Activated T-helper 2 cell treated with anti-CD3 and anti-CD28 coated beads, Interferon-gamma antibody, Interleukin-2, Interleukin-4, amounts not matched to agents 10 μg/mL and 5 μg/mL and 100 μg/mL, durations not matched to agents 14 hours and 24 hours and 36 hours (primary cell): ENCODE measurements around the gene TMEM233. TPM values are rescaled to one million over a fixed set of nuclear protein-coding genes. Genes with fewer than 3 reads are reported as not detected.

ENCODE experiments used
- DNase-seq: peaks from one replicate; pipeline ENCODE4 v3.0.0; 2021; ENCODE audit warnings: low spot score
- H3K27ac Mint-ChIP-seq: one replicate; pipeline ENCODE4 v1.8.0; 2021; ENCODE audit warnings: mixed read lengths
- H3K27me3 Mint-ChIP-seq: one replicate; pipeline ENCODE4 v1.8.0; 2021; ENCODE audit warnings: low read depth, mixed read lengths
- H3K36me3 Mint-ChIP-seq: one replicate; pipeline ENCODE4 v1.8.0; 2021; ENCODE audit warnings: low read depth, mixed read lengths
- H3K4me1 Mint-ChIP-seq: one replicate; pipeline ENCODE4 v1.8.0; 2021; ENCODE audit warnings: low read depth, mixed read lengths
- H3K4me3 Mint-ChIP-seq: one replicate; pipeline ENCODE4 v1.8.0; 2021; ENCODE audit warnings: low read depth, mild to moderate bottlenecking, moderate library complexity, mixed read lengths
- H3K9me3 Mint-ChIP-seq: one replicate; pipeline ENCODE4 v1.8.0; 2021; ENCODE audit warnings: mixed read lengths
- intact Hi-C: fragments of 100-400 bp; cut with micrococcal nuclease; formaldehyde crosslinking; loops from one replicate; pipeline ENCODE4 v1.15.1; 2023
- total RNA-seq: library from RNA; stranded (reverse); gene quantifications from 2 replicates; pipeline ENCODE4 v1.2.3, GENCODE V29; 2022

Gene TMEM233
- total RNA-seq, 1 donor from 2014 or later: not detected

DNA sequence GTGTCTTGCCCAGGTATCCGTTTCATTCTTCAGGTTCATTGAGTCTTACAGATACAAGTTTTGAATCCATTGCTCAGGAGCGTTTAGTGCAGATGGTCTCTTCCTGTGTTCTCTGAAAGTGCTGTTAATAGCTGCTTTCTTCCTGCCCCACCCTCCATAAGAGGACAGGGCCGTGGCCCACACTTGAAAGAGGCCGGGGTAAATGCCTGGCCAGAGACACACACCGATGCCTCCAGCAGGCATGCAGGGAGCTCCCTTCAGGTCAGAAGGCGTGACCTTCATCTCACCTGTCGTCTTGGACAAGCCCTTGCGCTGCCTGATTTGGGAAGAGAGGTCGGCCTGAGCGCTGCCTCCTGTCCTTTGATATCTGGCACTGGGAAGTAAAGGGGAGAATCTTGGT is 85.9 kb downstream of the TMEM233 start:
- H3K9me3 Mint-ChIP-seq: no peaks in the 10 kb centered on the region
- intact Hi-C loops: no loop called here
- DNase-seq: no peak
- peaks cover 22% of the 10 kb centered on the region for H3K4me1 Mint-ChIP-seq
- H3K27me3 Mint-ChIP-seq: no peaks in the 10 kb centered on the region
- H3K27ac Mint-ChIP-seq: no peak overlapping the region
- peaks cover 83% of the 10 kb centered on the region for H3K36me3 Mint-ChIP-seq
- no peak overlapping the region for H3K4me3 Mint-ChIP-seq

DNA sequence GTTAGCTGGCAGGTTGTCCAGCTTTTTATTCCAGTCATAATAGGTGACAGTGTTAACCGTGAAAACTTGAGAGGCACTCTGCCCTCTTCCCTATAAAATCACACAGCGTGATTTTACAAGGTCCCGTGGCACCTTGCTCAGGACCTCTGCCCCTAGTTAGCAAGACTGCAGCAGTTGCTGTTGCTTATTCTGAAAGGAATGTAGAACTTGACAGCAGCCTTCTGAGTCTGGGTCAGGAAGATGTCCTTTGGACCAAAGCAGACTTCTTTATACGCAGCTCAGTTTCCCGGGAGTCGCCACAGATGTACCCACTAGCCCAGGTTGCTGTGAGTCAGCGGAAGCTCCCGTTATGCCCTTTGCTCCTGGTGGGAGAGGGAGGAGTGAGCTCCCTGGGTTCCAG is 87.5 kb downstream of the TMEM233 start:
- Mint-ChIP-seq H3K4me3 (no peak overlapping the region), H3K9me3 (no peaks in the 10 kb centered on the region), H3K4me1 (peaks cover 18% of the 10 kb centered on the region), H3K27ac (no peak overlapping the region), H3K27me3 (no peaks in the 10 kb centered on the region), H3K36me3 (peaks cover 73% of the 10 kb centered on the region)
- no peak for DNase-seq
- intact Hi-C loops: loop anchor here (5.0 kb wide), 1 partner anchor 221 kb away; no protein-coding TSS in a partner anchor

DNA sequence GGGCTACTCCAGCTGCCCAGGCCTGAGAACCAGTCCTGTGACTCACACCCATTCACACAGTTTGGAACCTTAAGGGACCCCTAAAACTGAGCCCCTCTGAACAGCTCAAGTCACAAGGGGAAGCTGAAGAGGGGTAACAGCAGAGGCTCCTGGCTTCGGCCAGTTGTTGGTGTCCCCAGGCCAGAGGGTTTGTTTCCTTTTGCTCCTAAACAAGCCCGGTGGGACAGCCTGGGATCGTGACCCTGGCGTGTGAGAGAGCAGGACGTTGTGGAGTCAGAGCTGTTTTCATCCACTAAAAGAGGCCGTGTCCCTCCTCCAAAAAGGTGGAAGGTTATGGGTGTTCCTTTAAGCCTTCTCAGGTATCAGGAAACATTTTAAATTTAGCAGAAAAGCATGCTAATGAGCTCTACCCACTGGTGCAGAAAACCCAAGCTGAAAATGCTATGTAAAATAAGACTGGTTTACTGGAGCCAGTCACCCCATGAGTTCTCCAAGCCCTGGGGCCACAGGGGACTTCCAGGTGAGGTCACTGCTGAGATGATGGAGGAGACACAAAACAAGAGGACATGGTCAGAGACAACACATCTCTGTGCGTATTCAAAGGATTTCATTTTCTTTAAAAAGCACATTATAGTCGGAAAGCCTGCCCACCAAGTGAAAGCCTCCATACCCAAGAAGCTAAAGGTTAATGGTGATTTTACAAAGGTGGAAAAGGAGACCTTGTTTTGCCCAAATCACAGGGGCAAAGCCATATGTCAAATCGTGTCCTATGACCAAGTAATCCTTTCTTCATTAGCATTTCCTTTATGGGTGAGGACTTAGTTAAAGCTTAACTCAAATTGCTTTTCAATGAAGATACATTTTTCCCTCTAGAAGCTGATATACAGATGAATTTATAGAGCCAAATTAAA is 88.4 kb downstream of the TMEM233 start:
- peaks cover 73% of the 10 kb centered on the region for H3K36me3 Mint-ChIP-seq
- no peaks in the 10 kb centered on the region for H3K27me3 Mint-ChIP-seq
- no peak for DNase-seq
- intact Hi-C loops: loop anchor here (5.0 kb wide), 1 partner anchor 220 kb away; no protein-coding TSS in a partner anchor
- peak overlapping the region; percentile 92 for H3K27ac Mint-ChIP-seq
- no peaks in the 10 kb centered on the region for H3K9me3 Mint-ChIP-seq
- H3K4me3 Mint-ChIP-seq: no peak overlapping the region
- peaks cover 18% of the 10 kb centered on the region for H3K4me1 Mint-ChIP-seq

DNA sequence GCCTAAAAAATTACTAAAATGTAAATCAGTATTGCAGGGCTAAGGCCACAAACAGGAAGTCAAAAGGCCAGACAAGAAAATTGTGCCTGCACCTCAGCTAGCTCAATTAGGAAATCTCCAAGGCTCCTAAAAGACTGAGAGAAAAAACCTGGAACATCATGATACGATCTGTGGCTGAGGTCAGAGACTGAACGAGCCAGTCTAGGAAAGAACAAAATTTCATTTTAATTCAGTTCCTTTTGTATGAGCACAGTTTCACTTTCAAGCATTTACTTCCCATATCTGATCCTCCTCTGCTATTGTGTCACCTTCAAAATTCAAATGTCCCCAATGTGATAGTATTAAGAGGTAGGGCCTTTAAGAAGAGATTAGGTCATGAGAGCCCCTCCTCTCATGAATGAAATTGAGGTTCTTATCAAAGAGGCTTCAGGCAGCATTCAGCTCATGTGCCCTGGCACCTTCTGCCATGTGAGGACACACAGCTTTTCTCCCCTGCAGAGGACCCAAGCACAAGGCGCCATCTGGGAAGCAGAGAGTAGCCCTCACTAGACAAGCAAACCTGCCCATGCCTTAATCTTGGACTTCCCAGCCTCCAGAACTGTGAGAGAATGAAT is 89.2 kb downstream of the TMEM233 start:
- no peak for DNase-seq
- Mint-ChIP-seq H3K36me3 (peaks cover 76% of the 10 kb centered on the region), H3K27me3 (no peaks in the 10 kb centered on the region), H3K9me3 (no peaks in the 10 kb centered on the region), H3K4me1 (peaks cover 18% of the 10 kb centered on the region), H3K4me3 (no peak overlapping the region), H3K27ac (peak overlapping the region; percentile 92)
- intact Hi-C loops: loop anchor here (5.0 kb wide), 1 partner anchor 220 kb away; no protein-coding TSS in a partner anchor

DNA sequence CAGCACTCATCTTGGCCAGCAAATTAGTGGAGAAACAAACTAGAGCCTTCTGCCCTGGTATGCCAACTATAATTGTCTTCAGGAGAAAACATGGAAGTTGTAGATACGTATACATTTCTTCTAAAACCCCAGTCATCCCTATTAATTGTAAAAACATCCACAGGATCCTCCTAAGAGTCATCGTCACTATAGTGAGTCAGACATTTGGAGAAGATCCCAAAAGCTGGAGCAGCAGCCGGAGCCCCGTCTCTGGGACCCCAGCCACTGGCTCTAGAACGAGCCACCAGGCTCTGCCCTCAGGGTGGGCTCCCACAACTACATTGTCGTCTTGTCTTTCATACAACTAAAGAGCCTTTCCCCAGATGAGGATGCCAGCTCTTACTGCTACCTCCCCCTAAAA is 89.8 kb downstream of the TMEM233 start:
- peak overlapping the region; percentile 63 for H3K27ac Mint-ChIP-seq
- intact Hi-C loops: loop anchor here (5.0 kb wide), 1 partner anchor 219 kb away; no protein-coding TSS in a partner anchor

DNA sequence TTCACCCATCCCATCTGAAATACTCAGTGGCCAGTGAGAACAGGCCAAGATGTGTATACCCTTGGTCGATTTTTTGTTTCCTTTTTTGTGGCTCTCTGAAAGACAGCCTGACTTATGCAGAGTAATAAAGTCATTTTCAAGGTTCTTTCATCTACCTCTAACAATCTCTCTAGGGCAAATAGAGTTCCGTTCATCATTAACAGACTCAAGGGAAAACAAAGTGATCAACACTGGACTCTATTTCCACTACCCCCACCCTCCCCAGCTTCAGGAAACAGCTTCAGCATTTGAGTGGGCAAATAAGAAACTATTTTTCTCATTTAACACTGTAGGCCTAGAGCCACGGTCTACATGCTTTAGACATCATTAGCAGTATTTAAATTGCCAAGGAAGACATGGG is 90.2 kb downstream of the TMEM233 start:
- intact Hi-C loops: loop anchor here (5.0 kb wide), 1 partner anchor 218 kb away; no protein-coding TSS in a partner anchor
- H3K27me3 Mint-ChIP-seq: no peaks in the 10 kb centered on the region

More for the DNA sequence above, 89.8 kb downstream of the TMEM233 start:
- Mint-ChIP-seq H3K27me3 (no peaks in the 10 kb centered on the region), H3K4me3 (no peak overlapping the region), H3K9me3 (no peaks in the 10 kb centered on the region), H3K4me1 (peaks cover 18% of the 10 kb centered on the region), H3K36me3 (peaks cover 74% of the 10 kb centered on the region)
- no peak for DNase-seq

DNA sequence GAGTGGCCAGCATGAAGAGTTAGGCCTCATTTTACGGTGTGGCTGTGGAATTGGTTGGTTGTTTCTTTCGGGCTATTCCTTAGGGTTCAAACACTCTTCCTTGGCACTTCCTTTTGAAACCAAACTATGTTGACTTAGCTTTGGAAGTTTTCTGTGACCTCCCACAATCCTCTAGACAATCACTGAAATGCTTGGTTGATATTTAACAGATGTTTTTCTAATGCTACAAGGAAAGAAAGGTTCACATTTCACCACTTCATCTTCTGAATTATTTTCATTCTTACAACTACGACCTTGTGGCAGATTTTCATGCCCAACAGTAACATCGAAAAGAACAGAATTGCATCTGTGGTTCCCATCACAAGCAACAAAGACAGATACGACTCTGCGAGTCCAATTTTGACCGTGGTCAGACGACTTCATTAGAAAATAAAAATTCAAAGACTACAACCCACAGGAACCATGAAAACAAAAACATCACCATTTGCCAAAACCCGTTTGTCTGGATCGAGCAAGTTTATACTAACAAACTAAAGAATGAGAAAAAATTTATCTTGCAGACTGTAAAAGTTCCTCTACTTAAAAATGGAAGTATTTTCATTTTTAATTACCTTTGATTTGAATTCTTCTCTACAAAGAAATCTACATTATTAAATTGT is 91.3 kb downstream of the TMEM233 start:
- no peak for DNase-seq
- H3K9me3 Mint-ChIP-seq: no peaks in the 10 kb centered on the region
- H3K4me1 Mint-ChIP-seq: peaks cover 18% of the 10 kb centered on the region
- no peak overlapping the region for H3K4me3 Mint-ChIP-seq
- no peak overlapping the region for H3K27ac Mint-ChIP-seq
- no peaks in the 10 kb centered on the region for H3K27me3 Mint-ChIP-seq
- H3K36me3 Mint-ChIP-seq: peaks cover 64% of the 10 kb centered on the region
- intact Hi-C loops: loop anchor here (5.0 kb wide), 1 partner anchor 217 kb away; no protein-coding TSS in a partner anchor

More for the DNA sequence above, 90.2 kb downstream of the TMEM233 start:
- peaks cover 70% of the 10 kb centered on the region for H3K36me3 Mint-ChIP-seq
- peak overlapping the region; percentile 63 for H3K27ac Mint-ChIP-seq
- peaks cover 18% of the 10 kb centered on the region for H3K4me1 Mint-ChIP-seq
- no peak for DNase-seq
- no peaks in the 10 kb centered on the region for H3K9me3 Mint-ChIP-seq
- H3K4me3 Mint-ChIP-seq: no peak overlapping the region

DNA sequence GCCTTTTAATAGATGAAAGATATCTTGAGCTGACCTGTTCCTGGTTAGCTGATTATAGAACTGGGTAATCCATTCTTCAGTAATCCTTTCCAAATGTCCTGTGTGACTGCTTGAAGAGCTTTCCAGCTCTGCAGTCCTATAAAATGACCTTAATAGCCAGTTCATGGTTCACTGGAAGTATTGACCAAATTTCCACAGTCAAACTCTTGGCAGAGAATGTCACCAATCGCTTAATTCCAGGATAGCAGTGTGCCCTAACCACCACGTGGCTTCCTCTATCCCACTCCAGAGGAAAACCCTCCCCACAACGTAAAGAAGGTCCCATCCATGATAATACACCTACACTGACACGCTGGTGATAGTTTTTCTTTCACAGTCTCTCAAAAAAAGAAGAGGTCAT is 91.8 kb downstream of the TMEM233 start:
- Mint-ChIP-seq H3K4me3 (no peak overlapping the region), H3K4me1 (peaks cover 18% of the 10 kb centered on the region), H3K9me3 (no peaks in the 10 kb centered on the region), H3K36me3 (peaks cover 59% of the 10 kb centered on the region), H3K27ac (no peak overlapping the region), H3K27me3 (no peaks in the 10 kb centered on the region)
- DNase-seq: no peak
- intact Hi-C loops: no loop called here

DNA sequence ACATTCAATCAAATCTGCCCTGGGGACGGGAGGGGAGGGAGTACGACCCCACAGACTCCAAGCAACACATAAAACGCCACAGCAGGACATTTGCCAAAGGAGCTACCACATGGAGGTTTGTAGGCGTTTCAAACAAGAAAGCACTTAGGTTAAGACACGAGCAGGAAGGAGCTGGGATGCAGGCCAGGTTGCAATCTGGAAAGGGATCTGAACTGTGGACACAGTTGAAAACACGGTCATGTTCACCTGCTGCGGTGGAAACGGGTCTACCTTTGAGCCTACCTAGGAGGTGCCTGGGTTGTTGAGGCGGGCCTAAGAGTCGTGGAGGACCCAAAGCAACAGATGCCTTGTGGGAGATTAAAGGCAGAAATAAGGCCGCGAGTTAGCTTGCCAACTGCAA is 92.8 kb downstream of the TMEM233 start:
- H3K27me3 Mint-ChIP-seq: no peaks in the 10 kb centered on the region
- DNase-seq: no peak
- peaks cover 50% of the 10 kb centered on the region for H3K36me3 Mint-ChIP-seq
- H3K27ac Mint-ChIP-seq: no peak overlapping the region
- intact Hi-C loops: no loop called here
- H3K4me1 Mint-ChIP-seq: peaks cover 18% of the 10 kb centered on the region
- H3K9me3 Mint-ChIP-seq: no peaks in the 10 kb centered on the region
- H3K4me3 Mint-ChIP-seq: no peak overlapping the region

DNA sequence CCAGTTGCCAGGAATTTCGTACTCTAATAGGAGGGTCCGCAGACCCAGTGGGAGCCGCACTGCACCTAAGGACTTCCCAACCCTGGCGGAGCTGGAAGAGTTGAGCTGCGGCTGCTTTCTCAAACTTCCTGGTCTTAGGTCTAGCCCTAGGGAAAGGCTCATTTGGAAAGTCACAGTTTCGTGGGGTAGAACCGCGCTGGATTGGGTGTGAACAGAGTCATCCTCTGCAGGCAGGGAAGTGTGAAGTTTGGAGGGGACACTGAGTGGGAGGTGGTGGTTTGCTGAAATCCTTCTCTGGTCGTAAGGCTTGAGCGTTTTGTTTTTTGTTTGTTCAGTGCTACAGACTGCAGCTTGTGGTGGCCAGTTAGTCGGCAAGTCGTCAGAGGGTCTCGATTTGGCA is 93.2 kb downstream of the TMEM233 start:
- H3K36me3 Mint-ChIP-seq: peaks cover 47% of the 10 kb centered on the region
- H3K27me3 Mint-ChIP-seq: no peaks in the 10 kb centered on the region
- DNase-seq: no peak
- no peak overlapping the region for H3K27ac Mint-ChIP-seq
- no peak overlapping the region for H3K4me3 Mint-ChIP-seq
- peaks cover 18% of the 10 kb centered on the region for H3K4me1 Mint-ChIP-seq
- H3K9me3 Mint-ChIP-seq: no peaks in the 10 kb centered on the region
- intact Hi-C loops: no loop called here

DNA sequence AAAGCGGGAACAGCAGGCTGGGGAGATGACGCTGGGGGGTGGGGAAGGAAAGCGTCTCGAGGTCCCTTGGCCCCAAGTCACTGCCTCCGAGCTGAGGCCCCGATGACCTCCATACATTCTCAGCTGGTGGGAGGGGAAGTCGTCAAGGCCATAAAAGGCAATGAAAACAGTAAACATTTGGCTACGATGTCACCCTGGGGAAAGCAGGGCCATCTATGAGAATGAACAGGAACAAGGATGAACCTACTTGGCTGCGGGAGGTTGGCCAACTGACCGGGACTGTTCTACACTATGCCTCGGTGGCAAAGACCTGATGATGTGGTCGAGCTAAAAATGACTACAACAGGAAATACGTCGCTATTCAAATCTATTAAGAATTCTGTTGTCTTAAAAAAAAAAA is 93.8 kb downstream of the TMEM233 start:
- Mint-ChIP-seq H3K27me3 (no peaks in the 10 kb centered on the region), H3K4me3 (no peak overlapping the region), H3K27ac (no peak overlapping the region), H3K4me1 (peaks cover 11% of the 10 kb centered on the region), H3K9me3 (no peaks in the 10 kb centered on the region), H3K36me3 (peaks cover 41% of the 10 kb centered on the region)
- intact Hi-C loops: no loop called here
- DNase-seq: no peak

DNA sequence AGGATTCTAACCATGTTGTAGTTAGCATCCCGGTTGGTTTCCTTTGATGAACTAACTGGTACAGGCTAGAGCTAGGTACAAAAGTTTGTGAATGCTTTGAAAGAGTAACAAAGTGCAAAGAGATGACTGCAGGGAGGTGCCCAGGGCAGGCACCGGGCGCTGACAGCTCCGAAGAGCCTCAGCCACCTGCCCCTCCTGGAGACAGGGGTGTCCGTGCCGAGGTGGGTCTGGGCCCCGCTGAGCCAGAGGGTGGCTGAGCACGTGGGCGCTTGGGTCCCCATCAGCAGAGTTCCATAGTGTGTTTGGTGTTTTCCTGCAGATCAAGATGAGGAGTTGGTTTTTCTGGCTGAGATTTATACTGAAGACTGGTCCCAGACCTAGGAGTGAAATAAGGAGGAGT is 94.3 kb downstream of the TMEM233 start:
- Mint-ChIP-seq H3K4me1 (peaks cover 7% of the 10 kb centered on the region), H3K27ac (no peak overlapping the region), H3K27me3 (no peaks in the 10 kb centered on the region), H3K9me3 (no peaks in the 10 kb centered on the region), H3K4me3 (no peak overlapping the region), H3K36me3 (peaks cover 37% of the 10 kb centered on the region)
- intact Hi-C loops: no loop called here
- no peak for DNase-seq
